Stimulated activated CD4-positive, alpha-beta T cell treated with anti-CD3 and anti-CD28 coated beads, Interleukin-15, amount 100 ng/mL, for 24 hours (primary cell): Measurements from ENCODE around the gene RNU2-1.
"Not testable (repeated sequence)": the region's sequence is repeated elsewhere in the genome, so short reads cannot be mapped to it uniquely, and the experiment has no call there.

Experiments used
- DNase-seq: peaks from one replicate; pipeline ENCODE4 v3.0.0-alpha.2; 2020

Gene RNU2-1

DNA sequence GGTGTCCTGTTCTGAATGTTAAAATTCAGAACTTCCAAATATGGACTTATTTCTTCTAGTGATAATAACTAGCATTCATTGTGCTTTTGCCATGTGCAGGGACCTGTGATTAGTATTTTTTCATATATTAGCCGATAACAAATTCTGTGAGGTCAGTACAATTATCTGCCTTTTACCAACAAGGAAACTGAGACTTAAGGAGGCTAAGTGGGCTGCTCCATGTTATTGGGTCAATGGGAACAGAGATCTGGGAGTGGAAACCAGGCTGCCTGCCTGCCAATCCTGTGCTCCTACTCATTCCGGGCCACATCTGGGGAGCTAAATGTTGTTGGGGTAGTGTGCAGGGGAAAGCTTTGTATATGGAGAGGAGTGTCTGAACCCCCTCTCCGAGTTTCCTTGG lies 18.4 kb downstream of the RNU2-1 start:
- no peak for DNase-seq

DNA sequence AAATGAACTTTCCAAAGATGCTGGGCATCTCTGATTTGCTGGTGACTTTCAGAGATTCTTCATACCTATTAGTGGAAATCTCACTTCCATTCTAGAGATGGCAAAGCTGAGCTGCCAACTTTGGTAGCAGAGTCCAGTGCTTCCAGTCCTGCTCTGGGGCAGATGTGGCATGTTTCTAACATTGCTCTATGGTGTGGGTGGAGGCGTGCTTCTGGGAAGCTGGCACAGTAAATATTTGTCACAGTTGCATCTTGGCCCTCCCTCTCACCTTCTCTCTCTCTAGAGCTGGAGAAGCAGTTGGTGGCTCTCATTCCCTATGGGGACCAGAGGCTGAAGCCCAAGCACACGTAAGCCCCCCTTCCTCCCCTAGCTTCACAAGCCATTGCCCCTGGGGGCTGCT lies 20.2 kb downstream of the RNU2-1 start:
- no peak for DNase-seq

DNA sequence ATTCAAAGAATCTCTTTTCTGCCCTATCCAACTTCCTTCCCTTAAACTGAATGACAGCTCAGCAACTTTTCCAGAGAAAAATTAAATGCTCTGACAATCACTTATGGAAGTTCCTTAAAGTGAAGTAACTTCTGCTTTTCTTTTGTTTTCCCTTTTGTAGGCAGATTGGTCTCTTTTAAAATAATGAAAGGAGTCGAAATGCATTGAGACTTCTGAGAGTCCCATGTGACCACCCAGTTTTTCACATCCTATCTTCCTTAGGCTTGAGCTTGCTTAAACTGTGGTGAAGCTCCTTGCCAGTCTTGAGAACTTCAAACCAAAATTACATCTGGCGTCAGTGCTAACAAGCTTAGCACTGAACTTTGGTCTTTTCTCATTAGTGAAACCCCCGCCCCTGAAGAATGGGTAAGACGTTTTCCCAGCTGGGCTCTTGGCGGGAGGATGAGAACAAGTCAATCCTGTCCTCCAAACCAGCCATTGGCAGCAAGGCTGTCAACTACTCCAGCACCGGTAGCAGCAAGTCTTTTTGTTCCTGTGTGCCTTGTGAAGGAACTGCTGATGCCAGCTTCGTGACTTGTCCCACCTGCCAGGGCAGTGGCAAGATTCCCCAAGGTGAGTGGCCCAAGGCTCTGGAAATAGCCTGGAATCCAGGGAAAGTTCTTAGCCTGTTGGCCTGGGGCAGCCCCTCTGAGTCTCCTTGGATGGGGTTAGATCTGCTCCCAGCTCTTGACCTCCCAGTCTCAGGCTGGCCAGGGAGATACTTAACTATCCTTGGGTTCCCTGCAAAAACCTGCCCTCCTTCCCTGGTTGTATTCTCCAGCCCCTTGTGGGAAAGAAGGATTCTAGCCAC lies 20.9 kb downstream of the RNU2-1 start:
- DNase-seq = peak; percentile 7

DNA sequence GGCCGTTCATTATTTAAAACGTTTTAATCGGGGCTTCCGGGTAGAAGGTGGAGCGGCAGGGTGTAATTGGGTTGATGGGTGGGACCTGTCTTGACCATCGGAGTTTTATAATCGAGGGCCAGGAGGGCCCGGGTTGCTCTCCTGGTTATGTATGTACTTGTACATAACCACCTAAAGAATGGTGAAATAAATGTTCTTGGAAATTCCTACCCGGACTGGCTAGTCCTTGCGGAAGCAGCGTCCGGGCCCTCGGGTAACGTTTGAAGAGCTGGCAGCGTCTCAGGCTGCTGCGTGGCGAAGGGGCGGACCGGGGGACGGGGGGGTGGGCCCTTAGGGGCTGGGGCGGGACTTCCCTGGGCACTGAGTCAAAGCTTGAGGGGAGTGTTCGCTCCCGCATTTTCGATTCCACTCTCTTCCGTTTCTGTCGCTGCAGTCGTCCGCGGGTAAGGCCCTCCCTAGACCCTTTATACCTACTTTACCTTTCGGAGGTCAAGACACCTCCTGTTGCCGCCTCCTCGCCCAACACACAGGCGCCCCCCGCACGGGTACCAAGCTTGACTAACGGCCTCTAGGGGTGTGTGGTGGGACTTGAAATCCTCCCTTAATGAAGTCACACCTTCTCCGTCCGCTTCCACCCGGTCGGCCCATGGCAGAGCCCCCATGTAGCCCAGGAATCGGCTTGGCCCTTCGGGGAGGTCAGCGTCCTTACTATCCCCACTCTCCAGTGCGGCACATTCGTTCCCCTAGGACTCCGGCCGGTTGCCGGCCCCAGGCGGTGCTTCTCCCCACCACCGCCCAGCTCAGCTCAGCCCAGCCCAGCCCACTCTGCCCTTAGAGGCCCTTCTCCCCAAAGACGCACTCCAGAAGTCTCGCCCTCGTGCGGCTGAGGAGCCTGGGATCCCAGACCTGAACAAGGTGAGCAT lies 22.0 kb downstream of the RNU2-1 start, which contains the start of gene TMEM106A:
TMEM106A (plus strand) TSS at position 396 of the 923 bp plus-strand sequence. CDS start 1,167 bp downstream, outside the sequence.
- peak; percentile 84 for DNase-seq

DNA sequence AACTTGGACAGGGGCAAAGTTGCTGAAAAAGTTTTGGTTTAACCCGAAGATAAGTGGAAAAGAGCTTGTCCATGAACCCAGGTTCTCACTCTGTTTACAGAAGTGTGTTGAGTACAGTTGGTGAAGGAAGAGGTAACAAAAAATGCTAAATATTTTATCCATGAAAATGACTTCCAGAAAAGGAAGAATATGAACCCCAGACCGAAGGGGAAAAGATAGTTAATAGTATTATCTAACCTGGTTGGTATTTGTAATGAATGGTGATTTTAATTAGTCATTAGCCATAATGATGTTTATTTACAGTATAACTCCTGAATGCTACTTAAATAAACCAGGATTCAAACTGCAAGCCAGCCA lies 22.7 kb downstream of the RNU2-1 start:
- DNase-seq = no peak

DNA sequence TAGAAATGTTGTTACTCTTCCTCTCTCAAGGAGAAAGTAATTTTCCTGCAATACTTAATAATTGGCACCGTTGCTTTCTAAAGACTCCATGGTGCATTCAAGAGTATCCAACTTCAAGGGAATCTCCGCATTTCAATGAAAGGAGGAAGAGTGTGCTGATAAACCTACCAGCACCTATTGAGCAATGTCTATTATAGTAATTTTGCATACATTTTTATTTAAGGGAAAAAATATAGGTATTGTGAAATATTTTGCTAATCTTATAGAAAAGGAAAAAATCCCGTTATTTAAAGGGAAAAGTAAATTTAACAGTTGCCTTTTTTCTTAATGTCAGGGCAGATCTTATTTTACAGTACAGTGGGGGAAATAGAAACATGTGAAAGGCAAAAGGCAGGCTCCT lies 23.2 kb downstream of the RNU2-1 start:
- DNase-seq = no peak

DNA sequence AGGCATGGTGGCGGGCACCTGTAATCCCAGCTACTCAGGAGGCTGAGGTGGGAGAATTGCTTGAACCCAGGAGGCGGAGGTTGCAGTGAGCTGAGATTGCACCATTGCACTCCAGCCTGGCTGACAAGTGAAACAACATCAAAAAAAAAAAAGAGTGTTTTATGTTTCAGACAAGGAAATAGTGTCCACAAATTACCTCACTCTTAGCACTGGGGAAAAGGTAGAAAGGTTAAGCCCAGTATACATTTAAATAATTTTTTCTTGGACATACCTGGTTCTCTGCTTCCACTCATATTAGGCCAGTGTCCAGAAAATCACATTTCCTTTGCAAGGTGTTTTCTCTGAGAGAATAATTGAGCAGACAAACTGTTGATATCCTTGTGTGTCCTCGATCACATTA lies 30.8 kb downstream of the RNU2-1 start:
- DNase-seq = not testable (repeated sequence)

DNA sequence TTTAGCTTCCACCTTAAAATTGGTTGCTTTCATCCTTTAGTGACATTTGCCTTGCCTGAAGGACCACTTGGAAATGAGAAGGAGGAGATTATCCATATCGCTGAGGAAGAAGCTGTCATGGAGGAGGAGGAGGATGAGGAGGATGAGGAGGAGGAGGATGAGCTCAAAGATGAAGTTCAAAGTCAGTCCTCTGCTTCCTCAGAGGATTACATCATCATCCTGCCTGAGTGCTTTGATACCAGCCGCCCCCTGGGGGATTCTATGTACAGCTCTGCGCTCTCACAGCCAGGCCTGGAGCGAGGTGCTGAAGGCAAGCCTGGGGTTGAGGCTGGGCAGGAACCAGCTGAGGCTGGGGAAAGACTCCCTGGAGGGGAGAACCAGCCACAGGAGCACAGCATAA lies 33.6 kb downstream of the RNU2-1 start:
- DNase-seq = no peak

DNA sequence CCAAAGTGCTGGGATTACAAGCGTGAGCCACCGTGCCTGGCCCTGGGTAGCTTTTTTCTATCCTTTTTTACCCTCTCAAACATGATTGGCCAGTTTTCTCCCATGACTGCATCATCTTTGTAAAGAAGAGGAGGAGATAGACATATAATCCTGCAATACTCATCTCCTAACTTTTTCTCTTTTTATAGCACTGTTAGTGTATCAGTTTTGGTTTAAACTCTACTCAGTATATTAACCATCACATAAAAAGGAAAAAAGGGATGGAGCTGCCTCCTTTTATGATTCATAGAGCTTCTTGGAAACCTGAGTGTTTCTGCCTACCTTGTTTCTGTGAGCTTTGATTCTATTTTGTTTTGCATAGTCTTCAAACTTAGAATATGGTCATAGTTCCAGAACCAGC lies 34.1 kb downstream of the RNU2-1 start:
- DNase-seq = no peak

DNA sequence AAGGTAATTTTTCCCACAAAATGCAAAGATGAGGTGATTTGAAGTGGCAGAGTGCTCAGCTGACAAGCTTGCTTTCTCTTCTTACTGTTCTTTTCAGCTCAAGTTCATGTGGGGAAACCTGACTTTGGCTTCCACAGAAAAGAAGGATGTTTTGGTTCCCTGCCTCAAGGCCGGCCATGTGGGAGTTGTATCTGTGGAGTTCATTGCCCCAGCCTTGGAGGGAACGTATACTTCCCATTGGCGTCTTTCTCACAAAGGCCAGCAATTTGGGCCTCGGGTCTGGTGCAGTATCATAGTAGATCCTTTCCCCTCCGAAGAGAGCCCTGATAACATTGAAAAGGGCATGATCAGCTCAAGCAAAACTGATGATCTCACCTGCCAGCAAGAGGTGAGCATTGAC lies 40.5 kb downstream of the RNU2-1 start:
- no peak for DNase-seq

DNA sequence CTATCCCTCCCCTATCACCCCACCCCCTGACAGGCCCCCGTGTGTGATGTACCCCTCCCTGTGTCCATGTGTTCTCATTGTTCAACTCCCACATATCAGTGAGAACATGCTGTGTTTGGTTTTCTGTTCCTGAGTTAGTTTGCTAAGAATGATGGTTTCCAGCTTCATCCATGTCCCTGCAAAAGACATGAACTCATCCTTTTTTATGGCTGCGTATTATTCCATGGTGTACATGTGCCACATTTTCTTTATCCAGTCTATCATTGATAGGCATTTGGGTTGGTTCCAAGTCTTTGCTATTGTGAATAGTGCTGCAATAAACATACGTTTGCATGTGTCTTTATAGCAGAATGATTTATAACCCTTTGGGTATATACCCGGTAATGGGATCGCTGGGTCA lies 47.1 kb downstream of the RNU2-1 start:
- DNase-seq = not testable (repeated sequence)

DNA sequence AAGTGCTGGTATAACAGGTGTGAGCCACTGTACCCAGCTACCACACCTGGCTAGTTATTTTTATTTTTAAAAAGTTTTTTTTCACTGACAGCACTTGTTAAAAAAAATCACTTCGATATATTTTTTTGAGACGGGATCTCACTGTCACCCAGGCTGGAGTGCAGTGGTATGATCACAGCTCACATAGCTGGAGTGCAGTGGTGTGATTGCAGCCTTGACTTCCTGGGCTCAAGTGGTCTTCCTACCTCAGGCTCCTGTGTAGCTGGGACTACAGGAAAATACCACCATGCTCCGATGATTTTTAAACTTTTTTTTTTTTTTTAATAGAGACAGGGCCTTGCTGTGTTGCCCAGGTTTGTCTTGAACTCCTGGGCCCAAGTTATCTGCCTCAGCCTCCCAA lies 49.9 kb downstream of the RNU2-1 start:
- DNase-seq = no peak
